Measurements from ENCODE around the gene DCC.

Gene DCC

DNA sequence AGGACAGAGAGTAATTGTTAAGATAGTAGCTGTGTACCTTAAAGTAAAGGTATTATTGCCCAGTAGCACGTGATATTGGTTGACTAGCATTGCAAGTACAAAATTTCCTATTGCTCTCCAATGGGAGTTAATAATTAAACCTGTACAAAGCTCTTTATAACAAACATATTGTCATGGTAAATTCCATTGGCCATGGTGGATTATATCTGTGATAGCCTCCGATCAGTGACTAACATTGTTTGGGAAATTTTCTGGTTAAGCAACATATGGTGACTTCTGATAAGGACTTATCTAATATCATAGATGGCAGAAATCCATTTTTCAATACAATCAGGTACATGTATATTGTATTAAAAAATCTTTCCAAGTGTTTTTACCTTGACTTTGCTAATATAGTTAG lies 360.8 kb downstream of the DCC start:
- no peaks in the 10 kb centered on the region for H3K36me3 Mint-ChIP-seq
- ATAC-seq (ENCODE audit: low read depth) (no peak), DNase-seq (ENCODE audit: low spot score in 2 of 2) (no peak)
- peaks cover 4% of the 10 kb centered on the region for H3K9me3 Mint-ChIP-seq
- no peaks in the 10 kb centered on the region for H3K4me1 Mint-ChIP-seq
- H3K27me3 Mint-ChIP-seq = peaks cover 3% of the 10 kb centered on the region
- H3K27ac Mint-ChIP-seq = no peak overlapping the region
- H3K4me3 Mint-ChIP-seq = no peak overlapping the region

- H3K27ac Mint-ChIP-seq = no peak overlapping the region
- H3K9me3 Mint-ChIP-seq = peaks cover 4% of the 10 kb centered on the region
- DNase-seq (ENCODE audit: low spot score in 2 of 2) = no peak
- no peaks in the 10 kb centered on the region for H3K4me1 Mint-ChIP-seq
- peaks cover 3% of the 10 kb centered on the region for H3K27me3 Mint-ChIP-seq
- no peak for ATAC-seq (ENCODE audit: low read depth)
- H3K4me3 Mint-ChIP-seq = no peak overlapping the region
- no peaks in the 10 kb centered on the region for H3K36me3 Mint-ChIP-seq
Observed at GRCh38 chr18:52701219-52701935, 361.4 kb downstream of the DCC start.

- Mint-ChIP-seq H3K9me3 (no peaks in the 10 kb centered on the region), H3K27me3 (no peaks in the 10 kb centered on the region), H3K36me3 (no peaks in the 10 kb centered on the region), H3K4me1 (no peaks in the 10 kb centered on the region), H3K27ac (no peak overlapping the region), H3K4me3 (no peak overlapping the region)
- ATAC-seq (ENCODE audit: low read depth) (no peak), DNase-seq (ENCODE audit: low spot score in 2 of 2) (no peak)
Observed at GRCh38 chr18:52715421-52715820, 375.4 kb downstream of the DCC start.

DNA sequence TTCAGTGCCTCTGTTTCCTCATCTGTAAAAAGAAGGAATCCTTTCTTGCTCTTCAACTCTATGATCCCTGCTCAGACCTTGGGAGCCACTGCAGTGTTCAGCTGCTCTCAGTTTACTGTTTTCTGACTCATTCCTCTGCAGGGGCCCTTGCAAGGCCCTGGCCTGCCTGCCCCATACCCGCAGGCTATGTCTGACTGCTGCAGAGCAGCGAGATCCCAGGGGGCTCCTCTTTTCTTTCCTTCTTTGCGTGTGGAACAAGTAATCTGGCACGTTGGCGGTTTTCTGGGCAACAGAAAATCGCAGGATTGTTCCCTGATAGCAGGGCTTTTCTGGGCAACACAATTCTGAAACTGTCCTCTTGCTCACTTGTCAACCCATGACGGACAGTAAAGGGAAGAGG lies 376.0 kb downstream of the DCC start:
- ATAC-seq (ENCODE audit: low read depth) (no peak), DNase-seq (ENCODE audit: low spot score in 2 of 2) (no peak)
- no peak overlapping the region for H3K27ac Mint-ChIP-seq
- H3K36me3 Mint-ChIP-seq = no peaks in the 10 kb centered on the region
- H3K9me3 Mint-ChIP-seq = no peaks in the 10 kb centered on the region
- no peak overlapping the region for H3K4me3 Mint-ChIP-seq
- no peaks in the 10 kb centered on the region for H3K4me1 Mint-ChIP-seq
- H3K27me3 Mint-ChIP-seq = no peaks in the 10 kb centered on the region

- H3K4me3 Mint-ChIP-seq = no peak overlapping the region
- H3K27me3 Mint-ChIP-seq = no peaks in the 10 kb centered on the region
Observed at GRCh38 chr18:52716973-52717372, 377.0 kb downstream of the DCC start.

GRCh38 chr18:52722904-52723303 lies 382.9 kb downstream of the DCC start:
- Mint-ChIP-seq H3K27ac (no peak overlapping the region), H3K9me3 (peaks cover 2% of the 10 kb centered on the region), H3K4me3 (no peak overlapping the region), H3K4me1 (no peaks in the 10 kb centered on the region), H3K36me3 (no peaks in the 10 kb centered on the region), H3K27me3 (no peaks in the 10 kb centered on the region)
- DNase-seq (ENCODE audit: low spot score in 2 of 2) (no peak), ATAC-seq (ENCODE audit: low read depth) (no peak)

More at GRCh38 chr18:52716973-52717372, 377.0 kb downstream of the DCC start:
- DNase-seq (ENCODE audit: low spot score in 2 of 2) = no peak
- no peak overlapping the region for H3K27ac Mint-ChIP-seq
- no peaks in the 10 kb centered on the region for H3K9me3 Mint-ChIP-seq
- H3K4me1 Mint-ChIP-seq = no peaks in the 10 kb centered on the region
- ATAC-seq (ENCODE audit: low read depth) = no peak
- H3K36me3 Mint-ChIP-seq = no peaks in the 10 kb centered on the region

GRCh38 chr18:52723550-52723970 lies 383.6 kb downstream of the DCC start:
- Mint-ChIP-seq H3K9me3 (peaks cover 2% of the 10 kb centered on the region), H3K36me3 (no peaks in the 10 kb centered on the region), H3K4me3 (no peak overlapping the region), H3K27ac (no peak overlapping the region), H3K4me1 (no peaks in the 10 kb centered on the region), H3K27me3 (no peaks in the 10 kb centered on the region)
- ATAC-seq (ENCODE audit: low read depth) = no peak
- DNase-seq (ENCODE audit: low spot score in 2 of 2) = no peak

- no peak overlapping the region for H3K4me3 Mint-ChIP-seq
- no peaks in the 10 kb centered on the region for H3K27me3 Mint-ChIP-seq
- H3K4me1 Mint-ChIP-seq = no peaks in the 10 kb centered on the region
- H3K36me3 Mint-ChIP-seq = no peaks in the 10 kb centered on the region
- H3K9me3 Mint-ChIP-seq = no peaks in the 10 kb centered on the region
- no peak for ATAC-seq (ENCODE audit: low read depth)
- no peak for DNase-seq (ENCODE audit: low spot score in 2 of 2)
- H3K27ac Mint-ChIP-seq = no peak overlapping the region
Observed at GRCh38 chr18:52730972-52731619, 391.1 kb downstream of the DCC start.

DNA sequence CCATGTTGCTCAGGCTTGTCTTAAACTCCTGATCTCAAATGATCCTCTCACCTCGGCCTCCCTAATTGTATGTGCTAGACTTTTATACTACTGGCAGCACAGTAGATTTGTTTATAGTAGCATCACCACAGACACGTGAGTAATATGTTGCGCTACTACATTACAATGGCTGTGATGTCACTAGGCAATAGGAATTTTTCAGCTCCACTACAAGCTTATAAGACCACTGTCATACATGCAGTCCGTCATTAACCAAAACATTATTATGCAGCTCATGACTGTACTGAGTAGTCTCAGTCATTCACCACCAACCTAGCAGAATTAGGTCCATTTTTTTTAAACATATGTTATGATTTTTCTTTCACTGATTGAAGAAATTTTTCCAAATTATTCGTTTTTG lies 398.9 kb downstream of the DCC start:
- H3K4me1 Mint-ChIP-seq = no peaks in the 10 kb centered on the region
- DNase-seq (ENCODE audit: low spot score in 2 of 2) (no peak), ATAC-seq (ENCODE audit: low read depth) (no peak)
- no peak overlapping the region for H3K27ac Mint-ChIP-seq
- H3K4me3 Mint-ChIP-seq = no peak overlapping the region
- peaks cover 3% of the 10 kb centered on the region for H3K9me3 Mint-ChIP-seq
- H3K36me3 Mint-ChIP-seq = no peaks in the 10 kb centered on the region
- no peaks in the 10 kb centered on the region for H3K27me3 Mint-ChIP-seq

GRCh38 chr18:52746986-52747385 lies 407.0 kb downstream of the DCC start:
- Mint-ChIP-seq H3K27ac (no peak overlapping the region), H3K36me3 (no peaks in the 10 kb centered on the region), H3K9me3 (no peaks in the 10 kb centered on the region), H3K4me1 (no peaks in the 10 kb centered on the region), H3K27me3 (no peaks in the 10 kb centered on the region), H3K4me3 (no peak overlapping the region)
- no peak for ATAC-seq (ENCODE audit: low read depth)
- DNase-seq (ENCODE audit: low spot score in 2 of 2) = no peak

- Mint-ChIP-seq H3K4me1 (no peaks in the 10 kb centered on the region), H3K27me3 (no peaks in the 10 kb centered on the region), H3K9me3 (peaks cover 2% of the 10 kb centered on the region), H3K4me3 (no peak overlapping the region), H3K36me3 (no peaks in the 10 kb centered on the region), H3K27ac (no peak overlapping the region)
- ATAC-seq (ENCODE audit: low read depth) (no peak), DNase-seq (ENCODE audit: low spot score in 2 of 2) (no peak)
Observed at GRCh38 chr18:52747869-52748268, 407.9 kb downstream of the DCC start.

GRCh38 chr18:52748343-52748742 lies 408.3 kb downstream of the DCC start:
- ATAC-seq (ENCODE audit: low read depth) (no peak), DNase-seq (ENCODE audit: low spot score in 2 of 2) (peak in 1 of 2 donors; percentile 8)
- no peaks in the 10 kb centered on the region for H3K27me3 Mint-ChIP-seq
- no peak overlapping the region for H3K27ac Mint-ChIP-seq
- H3K4me3 Mint-ChIP-seq = no peak overlapping the region
- H3K36me3 Mint-ChIP-seq = no peaks in the 10 kb centered on the region
- peaks cover 2% of the 10 kb centered on the region for H3K9me3 Mint-ChIP-seq
- no peaks in the 10 kb centered on the region for H3K4me1 Mint-ChIP-seq

GRCh38 chr18:52749542-52749941 lies 409.5 kb downstream of the DCC start:
- no peak overlapping the region for H3K27ac Mint-ChIP-seq
- ATAC-seq (ENCODE audit: low read depth) (no peak), DNase-seq (ENCODE audit: low spot score in 2 of 2) (no peak)
- H3K27me3 Mint-ChIP-seq = no peaks in the 10 kb centered on the region
- no peak overlapping the region for H3K4me3 Mint-ChIP-seq
- H3K9me3 Mint-ChIP-seq = peaks cover 2% of the 10 kb centered on the region
- H3K36me3 Mint-ChIP-seq = no peaks in the 10 kb centered on the region
- no peaks in the 10 kb centered on the region for H3K4me1 Mint-ChIP-seq

GRCh38 chr18:52750995-52751394 lies 411.0 kb downstream of the DCC start:
- ATAC-seq (ENCODE audit: low read depth) (no peak), DNase-seq (ENCODE audit: low spot score in 2 of 2) (no peak)
- peaks cover 2% of the 10 kb centered on the region for H3K9me3 Mint-ChIP-seq
- H3K4me1 Mint-ChIP-seq = no peaks in the 10 kb centered on the region
- H3K36me3 Mint-ChIP-seq = no peaks in the 10 kb centered on the region
- H3K4me3 Mint-ChIP-seq = no peak overlapping the region
- no peak overlapping the region for H3K27ac Mint-ChIP-seq
- H3K27me3 Mint-ChIP-seq = no peaks in the 10 kb centered on the region

- no peaks in the 10 kb centered on the region for H3K27me3 Mint-ChIP-seq
- H3K4me1 Mint-ChIP-seq = no peaks in the 10 kb centered on the region
Observed at GRCh38 chr18:52764316-52764715, 424.3 kb downstream of the DCC start.

More at GRCh38 chr18:52764316-52764715, 424.3 kb downstream of the DCC start:
- no peak for DNase-seq (ENCODE audit: low spot score in 2 of 2)
- Mint-ChIP-seq H3K36me3 (no peaks in the 10 kb centered on the region), H3K27ac (no peak overlapping the region), H3K9me3 (peaks cover 2% of the 10 kb centered on the region), H3K4me3 (no peak overlapping the region)
- no peak for ATAC-seq (ENCODE audit: low read depth)
